Testis (tissue), 2 donors: ENCODE measurements around the gene SYT1.

Experiments
- POLR2A ChIP-seq: fragments of 450-650 bp; IDR thresholded peaks from one replicate; pipeline ENCODE4 v1.6.1; 2017; ENCODE audit warnings: antibody characterized with exemption, mild to moderate bottlenecking, moderate library complexity
- TF ChIP-seq, protein P1 (sequence below), 3 experiments: fragments of 450-650 bp in 2 of 3; fragments of 200-600 bp in 1 of 3; sonication (generic) in 1 of 3; IDR thresholded peaks; one replicate each; pipeline ENCODE4 v1.5.1; 2016 to 2019; ENCODE audit warnings: antibody characterized with exemption in 3 of 3, mild to moderate bottlenecking in 2 of 3, moderate library complexity in 1 of 3

GRCh38 chr12:78958941-78959340, 94.4 kb downstream of the SYT1 start:
- TF ChIP-seq POLR2A, result no peak
- TF ChIP-seq, protein P1, sequence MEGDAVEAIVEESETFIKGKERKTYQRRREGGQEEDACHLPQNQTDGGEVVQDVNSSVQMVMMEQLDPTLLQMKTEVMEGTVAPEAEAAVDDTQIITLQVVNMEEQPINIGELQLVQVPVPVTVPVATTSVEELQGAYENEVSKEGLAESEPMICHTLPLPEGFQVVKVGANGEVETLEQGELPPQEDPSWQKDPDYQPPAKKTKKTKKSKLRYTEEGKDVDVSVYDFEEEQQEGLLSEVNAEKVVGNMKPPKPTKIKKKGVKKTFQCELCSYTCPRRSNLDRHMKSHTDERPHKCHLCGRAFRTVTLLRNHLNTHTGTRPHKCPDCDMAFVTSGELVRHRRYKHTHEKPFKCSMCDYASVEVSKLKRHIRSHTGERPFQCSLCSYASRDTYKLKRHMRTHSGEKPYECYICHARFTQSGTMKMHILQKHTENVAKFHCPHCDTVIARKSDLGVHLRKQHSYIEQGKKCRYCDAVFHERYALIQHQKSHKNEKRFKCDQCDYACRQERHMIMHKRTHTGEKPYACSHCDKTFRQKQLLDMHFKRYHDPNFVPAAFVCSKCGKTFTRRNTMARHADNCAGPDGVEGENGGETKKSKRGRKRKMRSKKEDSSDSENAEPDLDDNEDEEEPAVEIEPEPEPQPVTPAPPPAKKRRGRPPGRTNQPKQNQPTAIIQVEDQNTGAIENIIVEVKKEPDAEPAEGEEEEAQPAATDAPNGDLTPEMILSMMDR (IDR thresholded peaks at IDR 0.05), result no peak
